PC-3 (cell line): ENCODE measurements around the gene ZBTB7C. TPM values are rescaled to one million over a fixed set of nuclear protein-coding genes. Genes with fewer than 3 reads are reported as not detected.

ENCODE experiments used
- ATAC-seq: fragments of 200-7000 bp; cut with Tn5 transposase; 2 replicates; pipeline ENCODE4 v1.9.1; 2020; ENCODE audit warnings: mild to moderate bottlenecking, moderate library complexity
- BruUV-seq: library from RNA; stranded (reverse); fragments of 400-500 nt; replicated peaks from 2 replicates; lab custom pipeline; 2021; lab: Mats Ljungman, UMichigan
- CTCF ChIA-PET: fragments of 300-600 bp; sonication (Branson Sonifier 250); formaldehyde crosslinking; loops from one replicate; lab custom pipeline; 2022; ENCODE audit warnings: antibody characterized with exemption; lab: Charles Lee
- POLR2A ChIA-PET: fragments of 300-600 bp; sonication (Branson Sonifier 250); formaldehyde crosslinking; loops from one replicate; lab custom pipeline; 2022; ENCODE audit warnings: antibody characterized with exemption; ENCODE audit not compliant: unreplicated experiment; lab: Charles Lee
- DNase-seq: peaks from one replicate; pipeline ENCODE4 v3.0.0-alpha.2; 2015
- H2AFZ ChIP-seq: fragments of 300-600 bp; sonication (generic); 2 replicates; pipeline ENCODE4 v1.6.0; 2016; ENCODE audit warnings: antibody characterized with exemption, low read length
- H3F3A ChIP-seq: fragments of 300-600 bp; sonication (generic); one replicate; pipeline ENCODE4 v1.6.0; 2017; ENCODE audit warnings: antibody characterized with exemption, low read length, control low read depth, mild to moderate bottlenecking; ENCODE audit not compliant: unreplicated experiment
- H3K27ac ChIP-seq: fragments of 300-600 bp; sonication (generic); 2 replicates; pipeline ENCODE4 v1.5.1; 2016; ENCODE audit warnings: mild to moderate bottlenecking, low read length
- H3K27me3 ChIP-seq: fragments of 300-600 bp; sonication (generic); 2 replicates; pipeline ENCODE4 v1.6.1; 2016; ENCODE audit warnings: low read length, mixed read lengths
- H3K36me3 ChIP-seq: fragments of 300-600 bp; sonication (generic); 2 replicates; pipeline ENCODE4 v1.6.1; 2016; ENCODE audit warnings: low read depth, mixed run types, low read length, mixed read lengths
- H3K4me1 ChIP-seq: fragments of 300-600 bp; sonication (generic); 2 replicates; pipeline ENCODE4 v1.5.1; 2016; ENCODE audit warnings: low read length; ENCODE audit not compliant: insufficient read depth
- H3K4me2 ChIP-seq: fragments of 300-600 bp; sonication (generic); 2 replicates; pipeline ENCODE4 v1.6.0; 2016; ENCODE audit warnings: low read length
- H3K4me3 ChIP-seq: fragments of 300-600 bp; sonication (generic); 2 replicates; pipeline ENCODE4 v1.5.1; 2016; ENCODE audit warnings: mild to moderate bottlenecking, low read length, mixed read lengths
- H3K79me2 ChIP-seq: fragments of 300-600 bp; sonication (generic); 2 replicates; pipeline ENCODE4 v1.6.1; 2017; ENCODE audit warnings: low read length, mixed read lengths
- H3K9ac ChIP-seq: fragments of 300-600 bp; sonication (generic); 2 replicates; pipeline ENCODE4 v1.6.0; 2016; ENCODE audit warnings: mild to moderate bottlenecking, low read length
- H3K9me2 ChIP-seq: fragments of 300-600 bp; sonication (generic); replicated peaks from 2 replicates; pipeline ENCODE4 v1.6.1; 2016; ENCODE audit warnings: mixed run types, low read length, mixed read lengths
- H3K9me3 ChIP-seq: fragments of 300-600 bp; sonication (generic); 2 replicates; pipeline ENCODE4 v1.6.1; 2016; ENCODE audit warnings: low read length, mixed read lengths
- H4K20me1 ChIP-seq: fragments of 300-600 bp; sonication (generic); 2 replicates; pipeline ENCODE4 v1.6.1; 2016; ENCODE audit warnings: low read length, mixed read lengths
- CTCF ChIP-seq: fragments of 300-600 bp; sonication (generic); conservative IDR thresholded peaks from 2 replicates; pipeline ENCODE4 v1.5.1; 2017; ENCODE audit warnings: antibody characterized with exemption, low read depth, mild to moderate bottlenecking, low read length
- EZH2 ChIP-seq: fragments of 300-600 bp; sonication (generic); IDR thresholded peaks from one replicate; pipeline ENCODE4 v1.6.1; 2017; ENCODE audit warnings: antibody characterized with exemption, mild to moderate bottlenecking, low read length; ENCODE audit not compliant: unreplicated experiment
- EZH2phosphoT487 ChIP-seq: fragments of 300-600 bp; sonication (generic); IDR thresholded peaks from 2 replicates; pipeline ENCODE4 v1.6.1; 2018; ENCODE audit warnings: mild to moderate bottlenecking, antibody characterized with exemption, low read length, borderline replicate concordance
- intact Hi-C: fragments of 100-400 bp; cut with micrococcal nuclease; formaldehyde crosslinking; loops from 2 replicates; pipeline ENCODE4 v1.9.0; 2023
- total RNA-seq: library from RNA; depleted of rRNA; stranded (reverse); fragments of >200 nt; gene quantifications from 2 replicates; pipeline ENCODE4 v1.2.3, GENCODE V29; 2014

ZBTB7C gene
- total RNA-seq, 1 experiment from 2014 or later = 1.3 TPM

- ChIA-PET CTCF (no interaction called here), POLR2A (no interaction called here)
- intact Hi-C loops = no loop called here
- no peak for DNase-seq
- no peak overlapping the region for H3K9ac ChIP-seq
- TF ChIP-seq EZH2phosphoT487 = no peak
- no peak for TF ChIP-seq CTCF
- no peak for TF ChIP-seq EZH2
- no peak overlapping the region for H3K27ac ChIP-seq
- H2AFZ ChIP-seq = no peak overlapping the region
- BruUV-seq = no TSS peak
- no peak overlapping the region for H3K4me3 ChIP-seq
- H3K9me2 ChIP-seq = no peaks in the 10 kb centered on the region
- no peak for ATAC-seq
- H3K36me3 ChIP-seq = no peaks in the 10 kb centered on the region
- H3K4me2 ChIP-seq = no peak overlapping the region
- H4K20me1 ChIP-seq = no peaks in the 10 kb centered on the region
- no peaks in the 10 kb centered on the region for H3F3A ChIP-seq
- no peaks in the 10 kb centered on the region for H3K79me2 ChIP-seq
- no peaks in the 10 kb centered on the region for H3K27me3 ChIP-seq
- no peaks in the 10 kb centered on the region for H3K9me3 ChIP-seq
- H3K4me1 ChIP-seq = no peaks in the 10 kb centered on the region
These were observed 217.7 kb downstream of the ZBTB7C start for GRCh38 chr18:48191494-48191893.

GRCh38 chr18:48190994-48191393 lies 218.2 kb downstream of the ZBTB7C start:
- Histone ChIP-seq H3K79me2 (no peaks in the 10 kb centered on the region), H3K9ac (no peak overlapping the region), H3K27me3 (no peaks in the 10 kb centered on the region), H3K4me2 (no peak overlapping the region), H3K4me1 (no peaks in the 10 kb centered on the region), H3K27ac (no peak overlapping the region), H4K20me1 (no peaks in the 10 kb centered on the region), H3K36me3 (no peaks in the 10 kb centered on the region), H3K9me3 (no peaks in the 10 kb centered on the region), H2AFZ (no peak overlapping the region), H3F3A (no peaks in the 10 kb centered on the region), H3K9me2 (no peaks in the 10 kb centered on the region), H3K4me3 (no peak overlapping the region)
- no TSS peak for BruUV-seq
- POLR2A ChIA-PET = no interaction called here
- DNase-seq (no peak), ATAC-seq (no peak)
- CTCF ChIA-PET = no interaction called here
- TF ChIP-seq EZH2 (no peak), CTCF (no peak), EZH2phosphoT487 (no peak)
- intact Hi-C loops = no loop called here

GRCh38 chr18:48188609-48189008 lies 220.6 kb downstream of the ZBTB7C start:
- no peak overlapping the region for H3K4me3 ChIP-seq
- ATAC-seq (no peak), DNase-seq (no peak)
- no peaks in the 10 kb centered on the region for H4K20me1 ChIP-seq
- CTCF ChIA-PET = no interaction called here
- H3K4me1 ChIP-seq = no peaks in the 10 kb centered on the region
- no peaks in the 10 kb centered on the region for H3K9me2 ChIP-seq
- no peaks in the 10 kb centered on the region for H3K27me3 ChIP-seq
- no peak overlapping the region for H3K27ac ChIP-seq
- H3K9me3 ChIP-seq = no peaks in the 10 kb centered on the region
- H3K4me2 ChIP-seq = no peak overlapping the region
- no peak overlapping the region for H3K9ac ChIP-seq
- H3F3A ChIP-seq = no peaks in the 10 kb centered on the region
- POLR2A ChIA-PET = no interaction called here
- no TSS peak for BruUV-seq
- H3K36me3 ChIP-seq = no peaks in the 10 kb centered on the region
- intact Hi-C loops = no loop called here
- no peak overlapping the region for H2AFZ ChIP-seq
- no peaks in the 10 kb centered on the region for H3K79me2 ChIP-seq
- TF ChIP-seq CTCF = no peak
- no peak for TF ChIP-seq EZH2phosphoT487
- no peak for TF ChIP-seq EZH2
